Panc1 (cell line): Measurements from ENCODE around the gene TMEM163. TPM values are rescaled to one million over a fixed set of nuclear protein-coding genes. Genes with fewer than 3 reads are reported as not detected.
A peak's percentile ranks its signal among the peaks of the same experiment; 100 is the strongest.

Experiments used
- ATAC-seq: fragments of 200-7000 bp; cut with Tn5 transposase; 2 replicates; pipeline ENCODE4 v1.9.1; 2020; ENCODE audit warnings: mild to moderate bottlenecking, moderate library complexity
- Bru-seq: library from RNA; stranded (reverse); fragments of 400-500 nt; gene quantifications from one replicate; lab custom pipeline; 2021; lab: Mats Ljungman, UMichigan
- BruChase-seq, 2 experiments: library from RNA; stranded (reverse); fragments of 400-500 nt; gene quantifications; one replicate each; lab custom pipeline; 2021; lab: Mats Ljungman, UMichigan
- BruUV-seq: library from RNA; stranded (reverse); fragments of 400-500 nt; replicated peaks from 2 replicates; lab custom pipeline; 2021; lab: Mats Ljungman, UMichigan
- CTCF ChIA-PET: fragments of 300-600 bp; sonication (Branson Sonifier 250); formaldehyde crosslinking; loops from one replicate; lab custom pipeline; 2022; ENCODE audit warnings: antibody characterized with exemption; lab: Charles Lee
- POLR2A ChIA-PET: fragments of 300-600 bp; sonication (Branson Sonifier 250); formaldehyde crosslinking; loops from one replicate; lab custom pipeline; 2022; ENCODE audit warnings: antibody characterized with exemption; lab: Charles Lee
- DNase-seq: peaks from one replicate; pipeline ENCODE4 v3.0.0-alpha.2; 2010; ENCODE audit warnings: low read depth, low spot score
- H3K27ac ChIP-seq: 2 replicates; pipeline ENCODE4 v1.5.1; 2011; ENCODE audit warnings: mild to moderate bottlenecking, low read length, inconsistent platforms
- H3K27me3 ChIP-seq: fragments of 200-500 bp; sonication (Bioruptor generic); 2 replicates; pipeline ENCODE4 v1.6.0; 2014; ENCODE audit warnings: low read length, inconsistent platforms; ENCODE audit not compliant: control insufficient read depth, insufficient read depth
- H3K36me3 ChIP-seq: fragments of 200-500 bp; sonication (Bioruptor generic); 2 replicates; pipeline ENCODE4 v1.5.1; 2014; ENCODE audit warnings: inconsistent platforms, mild to moderate bottlenecking, low read length, moderate library complexity; ENCODE audit not compliant: control insufficient read depth, insufficient read depth
- H3K4me1 ChIP-seq: 2 replicates; pipeline ENCODE4 v1.5.1; 2011; ENCODE audit warnings: inconsistent platforms, mild to moderate bottlenecking, low read length, moderate library complexity; ENCODE audit not compliant: control insufficient read depth, insufficient read depth
- H3K4me3 ChIP-seq, 2 experiments: 2 replicates each; pipeline ENCODE4 v1.5.1; 2011 to 2012; ENCODE audit warnings: low read depth in 2 of 2, low read length in 2 of 2, mild to moderate bottlenecking in 2 of 2, inconsistent platforms in 1 of 2, moderate library complexity in 1 of 2
- H3K9me3 ChIP-seq: fragments of 200-500 bp; sonication (Bioruptor generic); 2 replicates; pipeline ENCODE4 v1.5.1; 2014; ENCODE audit warnings: low read depth, mild to moderate bottlenecking, inconsistent platforms, low read length, moderate library complexity; ENCODE audit not compliant: control insufficient read depth, insufficient read depth
- CTCF ChIP-seq: fragments of 450-650 bp; IDR thresholded peaks from 2 replicates; pipeline ENCODE4 v1.5.1; 2017; ENCODE audit warnings: mild to moderate bottlenecking
- POLR2AphosphoS5 ChIP-seq: IDR thresholded peaks from 2 replicates; pipeline ENCODE4 v1.6.1; 2012; ENCODE audit warnings: mild to moderate bottlenecking, low read depth, low read length, moderate library complexity
- SIN3A ChIP-seq: IDR thresholded peaks from 2 replicates; pipeline ENCODE4 v1.6.1; 2012; ENCODE audit warnings: low read depth, mild to moderate bottlenecking, low read length, moderate library complexity, borderline replicate concordance; ENCODE audit not compliant: insufficient read depth
- TCF7L2 ChIP-seq: IDR thresholded peaks from 2 replicates; pipeline ENCODE4 v1.6.1; 2011; ENCODE audit warnings: mild to moderate bottlenecking, low read depth, low read length, inconsistent platforms
- in situ Hi-C: cut with HindIII; loops from 2 replicates; pipeline ENCODE4 v1.10.0; 2016; ENCODE audit warnings: low sequenced_read_pairs, low pct_unique_long_range_greater_than_20kb
- intact Hi-C: fragments of 100-400 bp; cut with micrococcal nuclease; formaldehyde crosslinking; loops from one replicate; pipeline ENCODE4 v1.10.0; 2022; ENCODE audit not compliant: unreplicated experiment
- long read RNA-seq: library from polyadenylated mRNA; unstranded; transcript quantifications from one replicate; pipeline ENCODE4 v2.0.0, GENCODE V29; 2021; ENCODE audit not compliant: unreplicated experiment
- polyA plus RNA-seq: library from polyadenylated mRNA; unstranded; fragments of >200 nt; gene quantifications from one replicate; pipeline ENCODE4 v1.2.1, GENCODE V29; 2012; ENCODE audit warnings: missing spikeins; ENCODE audit not compliant: insufficient read length
- total RNA-seq: library from RNA; stranded (reverse); gene quantifications from one replicate; pipeline ENCODE4 v1.2.1, GENCODE V29; 2021; ENCODE audit not compliant: unreplicated experiment
- TF ChIP-seq, protein P1 (sequence below), 2 experiments: IDR thresholded peaks; 2 replicates each; pipeline ENCODE4 v1.6.1; 2011 to 2012; ENCODE audit warnings: low read depth in 2 of 2, control low read depth in 1 of 2, low read length in 1 of 2, mild to moderate bottlenecking in 1 of 2, moderate library complexity in 1 of 2; ENCODE audit not compliant: insufficient read depth in 1 of 2

Gene TMEM163
- total RNA-seq (not detected), Bru-seq, nascent RNA (percentile 4 among the genes with signal in this experiment), BruChase-seq, experiment 1, labeled RNA remaining after a 2-hour chase (percentile 3 among the genes with signal in this experiment), BruChase-seq, experiment 2, labeled RNA remaining after a 6-hour chase (percentile 1 among the genes with signal in this experiment)
- polyA plus RNA-seq = not detected
- long read RNA-seq = 0 reads

- H3K4me1 ChIP-seq = peaks cover 4% of the 10 kb centered on the region; the same call in 1 of the 2 replicates
- H3K9me3 ChIP-seq = no peaks in the 10 kb centered on the region
- no peaks in the 10 kb centered on the region for H3K36me3 ChIP-seq
- intact Hi-C loops = no loop called here
- no peak within 1 kb of the TSS for H3K27ac ChIP-seq
- peak within 1 kb of the TSS; percentile 13 to 23; a peak in 2 of 4 replicates for H3K4me3 ChIP-seq
- ChIA-PET CTCF (no interaction called here), POLR2A (no interaction called here)
- in situ Hi-C loops = no loop called here
- DNase-seq (no peak), ATAC-seq (peak; percentile 80)
- no TSS peak for BruUV-seq
- H3K27me3 ChIP-seq = peaks cover 61% of the 10 kb centered on the region
- TF ChIP-seq, protein P1, sequence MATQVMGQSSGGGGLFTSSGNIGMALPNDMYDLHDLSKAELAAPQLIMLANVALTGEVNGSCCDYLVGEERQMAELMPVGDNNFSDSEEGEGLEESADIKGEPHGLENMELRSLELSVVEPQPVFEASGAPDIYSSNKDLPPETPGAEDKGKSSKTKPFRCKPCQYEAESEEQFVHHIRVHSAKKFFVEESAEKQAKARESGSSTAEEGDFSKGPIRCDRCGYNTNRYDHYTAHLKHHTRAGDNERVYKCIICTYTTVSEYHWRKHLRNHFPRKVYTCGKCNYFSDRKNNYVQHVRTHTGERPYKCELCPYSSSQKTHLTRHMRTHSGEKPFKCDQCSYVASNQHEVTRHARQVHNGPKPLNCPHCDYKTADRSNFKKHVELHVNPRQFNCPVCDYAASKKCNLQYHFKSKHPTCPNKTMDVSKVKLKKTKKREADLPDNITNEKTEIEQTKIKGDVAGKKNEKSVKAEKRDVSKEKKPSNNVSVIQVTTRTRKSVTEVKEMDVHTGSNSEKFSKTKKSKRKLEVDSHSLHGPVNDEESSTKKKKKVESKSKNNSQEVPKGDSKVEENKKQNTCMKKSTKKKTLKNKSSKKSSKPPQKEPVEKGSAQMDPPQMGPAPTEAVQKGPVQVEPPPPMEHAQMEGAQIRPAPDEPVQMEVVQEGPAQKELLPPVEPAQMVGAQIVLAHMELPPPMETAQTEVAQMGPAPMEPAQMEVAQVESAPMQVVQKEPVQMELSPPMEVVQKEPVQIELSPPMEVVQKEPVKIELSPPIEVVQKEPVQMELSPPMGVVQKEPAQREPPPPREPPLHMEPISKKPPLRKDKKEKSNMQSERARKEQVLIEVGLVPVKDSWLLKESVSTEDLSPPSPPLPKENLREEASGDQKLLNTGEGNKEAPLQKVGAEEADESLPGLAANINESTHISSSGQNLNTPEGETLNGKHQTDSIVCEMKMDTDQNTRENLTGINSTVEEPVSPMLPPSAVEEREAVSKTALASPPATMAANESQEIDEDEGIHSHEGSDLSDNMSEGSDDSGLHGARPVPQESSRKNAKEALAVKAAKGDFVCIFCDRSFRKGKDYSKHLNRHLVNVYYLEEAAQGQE (IDR thresholded peaks at IDR 0.05; ENCODE audit: insufficient read depth in 1 of 2, low read depth in 2 of 2, low read length in 1 of 2) = no peak
- TF ChIP-seq SIN3A = no peak
Measured at GRCh38 chr2:134718817-134719814, at the start of gene TMEM163. Gene TMEM163 (minus strand): TSS chr2:134719000.

DNA sequence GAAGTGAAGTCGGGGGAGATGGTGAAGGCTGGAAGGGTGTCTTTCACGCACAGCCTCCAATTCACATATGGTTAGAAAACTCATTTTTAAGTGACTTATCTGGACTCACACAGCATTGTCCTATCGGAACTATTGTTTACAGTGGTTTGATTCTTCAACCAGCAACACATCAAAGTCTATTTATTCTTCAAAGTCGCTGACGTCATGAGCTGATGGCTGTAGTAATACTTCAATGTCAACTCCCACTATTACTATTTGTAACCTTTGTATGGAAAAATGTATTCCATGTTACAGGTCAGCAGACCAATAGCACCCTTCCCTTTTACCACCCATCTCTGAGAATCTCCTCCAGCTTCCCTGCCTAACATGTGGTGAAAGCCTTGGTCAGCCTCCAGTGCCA, 47.8 kb upstream of the TMEM163 start:
- POLR2A ChIA-PET = no interaction called here
- ATAC-seq (no peak), DNase-seq (no peak)
- TF ChIP-seq POLR2AphosphoS5 (no peak), CTCF (no peak), SIN3A (no peak), TCF7L2 (no peak)
- TF ChIP-seq, protein P1 (IDR thresholded peaks at IDR 0.05; ENCODE audit: insufficient read depth in 1 of 2, low read depth in 2 of 2, low read length in 1 of 2) = no peak
- H3K4me3 ChIP-seq = no peak overlapping the region
- intact Hi-C loops (no loop called here), in situ Hi-C loops (no loop called here)
- no TSS peak for BruUV-seq
- H3K4me1 ChIP-seq = no peaks in the 10 kb centered on the region
- no peaks in the 10 kb centered on the region for H3K9me3 ChIP-seq
- CTCF ChIA-PET = interaction anchor here (0.6 kb wide), 1 partner anchor 17 kb away, joined by 3 read pairs; no protein-coding TSS in a partner anchor
- H3K27ac ChIP-seq = no peak overlapping the region
- H3K27me3 ChIP-seq = no peaks in the 10 kb centered on the region
- H3K36me3 ChIP-seq = no peaks in the 10 kb centered on the region
